ENCODE measurements around the gene FRMD1.

- TF ChIP-seq CTCF (IDR thresholded peaks at IDR 0.05) (no peak), POLR2A (IDR thresholded peaks at IDR 0.05) (no peak)
These were observed 60.3 kb downstream of the FRMD1 start for GRCh38 chr6:168018664-168019063.

Data from upper lobe of left lung (tissue), 4 donors.